Kidney epithelial cell (primary cell): ENCODE measurements around the gene ACOD1. TPM values are rescaled to one million over a fixed set of nuclear protein-coding genes. Genes with fewer than 3 reads are reported as not detected.

Experiments used
- DNase-seq: peaks from one replicate; pipeline ENCODE4 v3.0.0-alpha.2; 2010; ENCODE audit warnings: low read depth
- H3K27me3 ChIP-seq: 2 replicates; pipeline ENCODE4 v1.6.0; 2011; ENCODE audit warnings: low read length; ENCODE audit not compliant: control insufficient read depth, insufficient read depth
- H3K36me3 ChIP-seq: 2 replicates; pipeline ENCODE4 v1.5.1; 2011; ENCODE audit warnings: low read length; ENCODE audit not compliant: control insufficient read depth, insufficient read depth
- H3K4me3 ChIP-seq: 2 replicates; pipeline ENCODE4 v1.5.1; 2011; ENCODE audit warnings: low read depth, mild to moderate bottlenecking, control low read depth, low read length
- total RNA-seq: library from RNA; depleted of rRNA; stranded (reverse); fragments of >200 nt; gene quantifications from 2 replicates; pipeline ENCODE4 v1.2.3, GENCODE V29; 2015
- TF ChIP-seq, protein P1 (sequence below): IDR thresholded peaks from 2 replicates; pipeline ENCODE4 v1.5.1; 2011; ENCODE audit warnings: mild to moderate bottlenecking, moderate library complexity, low read length, control low read depth, inconsistent platforms; ENCODE audit not compliant: insufficient read depth, poor library complexity, severe bottlenecking

The ACOD1 gene
- total RNA-seq, 1 donor from 2014 or later, result not detected

DNA sequence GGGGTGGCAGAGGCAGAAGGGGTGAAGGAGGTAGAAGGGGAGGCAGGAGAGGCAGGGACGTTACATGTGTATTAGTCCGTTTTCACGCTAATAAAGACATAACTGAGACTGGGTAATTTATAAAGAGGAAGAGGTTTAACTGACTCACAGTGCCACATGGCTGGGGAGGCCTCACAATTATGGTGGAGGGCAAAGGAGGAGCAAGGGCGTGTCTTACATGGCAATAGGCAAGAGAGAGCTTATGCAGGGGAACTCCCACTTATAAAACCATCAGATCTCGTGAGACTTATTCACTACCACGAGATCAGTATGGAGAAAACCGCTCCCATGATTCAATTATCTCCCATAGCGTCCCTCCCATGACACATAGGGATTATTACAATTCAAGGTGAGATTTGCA lies 19.0 kb upstream of the ACOD1 start:
- Histone ChIP-seq H3K36me3 (no peaks in the 10 kb centered on the region), H3K4me3 (no peak overlapping the region), H3K27me3 (no peaks in the 10 kb centered on the region)
- DNase-seq, result no peak
- TF ChIP-seq, protein P1, sequence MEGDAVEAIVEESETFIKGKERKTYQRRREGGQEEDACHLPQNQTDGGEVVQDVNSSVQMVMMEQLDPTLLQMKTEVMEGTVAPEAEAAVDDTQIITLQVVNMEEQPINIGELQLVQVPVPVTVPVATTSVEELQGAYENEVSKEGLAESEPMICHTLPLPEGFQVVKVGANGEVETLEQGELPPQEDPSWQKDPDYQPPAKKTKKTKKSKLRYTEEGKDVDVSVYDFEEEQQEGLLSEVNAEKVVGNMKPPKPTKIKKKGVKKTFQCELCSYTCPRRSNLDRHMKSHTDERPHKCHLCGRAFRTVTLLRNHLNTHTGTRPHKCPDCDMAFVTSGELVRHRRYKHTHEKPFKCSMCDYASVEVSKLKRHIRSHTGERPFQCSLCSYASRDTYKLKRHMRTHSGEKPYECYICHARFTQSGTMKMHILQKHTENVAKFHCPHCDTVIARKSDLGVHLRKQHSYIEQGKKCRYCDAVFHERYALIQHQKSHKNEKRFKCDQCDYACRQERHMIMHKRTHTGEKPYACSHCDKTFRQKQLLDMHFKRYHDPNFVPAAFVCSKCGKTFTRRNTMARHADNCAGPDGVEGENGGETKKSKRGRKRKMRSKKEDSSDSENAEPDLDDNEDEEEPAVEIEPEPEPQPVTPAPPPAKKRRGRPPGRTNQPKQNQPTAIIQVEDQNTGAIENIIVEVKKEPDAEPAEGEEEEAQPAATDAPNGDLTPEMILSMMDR, result no peak

GRCh38 chr13:76929851-76930374 lies 18.4 kb upstream of the ACOD1 start:
- H3K4me3 ChIP-seq, result no peak overlapping the region
- H3K27me3 ChIP-seq, result no peaks in the 10 kb centered on the region
- no peak for DNase-seq
- no peaks in the 10 kb centered on the region for H3K36me3 ChIP-seq
- TF ChIP-seq, protein P1, result no peak

GRCh38 chr13:76932076-76932475 lies 16.2 kb upstream of the ACOD1 start:
- H3K36me3 ChIP-seq, result no peaks in the 10 kb centered on the region
- no peak overlapping the region for H3K4me3 ChIP-seq
- no peak for DNase-seq
- H3K27me3 ChIP-seq, result no peaks in the 10 kb centered on the region
- TF ChIP-seq, protein P1, result no peak

DNA sequence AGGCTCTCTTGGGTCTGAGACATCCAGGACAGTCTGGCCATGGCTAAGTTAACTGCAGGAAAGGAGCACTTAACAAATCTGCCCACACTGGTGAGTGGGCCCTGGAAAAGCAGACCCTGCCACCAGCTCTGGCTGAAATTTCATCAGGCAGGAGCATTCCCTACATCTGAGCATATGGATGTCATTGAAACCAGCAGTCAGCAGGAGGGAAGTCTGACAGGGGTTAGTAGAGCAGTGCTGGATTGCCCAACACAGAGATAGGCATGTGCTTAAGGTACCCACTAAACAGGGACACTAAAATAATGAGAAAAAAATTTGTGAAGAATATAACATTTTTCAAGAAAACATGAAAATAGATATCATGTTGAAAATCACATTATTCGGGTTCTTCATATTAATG lies 13.6 kb upstream of the ACOD1 start:
- no peak overlapping the region for H3K4me3 ChIP-seq
- no peaks in the 10 kb centered on the region for H3K36me3 ChIP-seq
- no peak for DNase-seq
- H3K27me3 ChIP-seq, result no peaks in the 10 kb centered on the region
- TF ChIP-seq, protein P1, result no peak

GRCh38 chr13:76936763-76937162 lies 11.5 kb upstream of the ACOD1 start:
- TF ChIP-seq, protein P1, result no peak
- no peak for DNase-seq
- H3K4me3 ChIP-seq, result no peak overlapping the region
- H3K36me3 ChIP-seq, result no peaks in the 10 kb centered on the region
- H3K27me3 ChIP-seq, result no peaks in the 10 kb centered on the region

GRCh38 chr13:76937281-76937820 lies 11.0 kb upstream of the ACOD1 start:
- TF ChIP-seq, protein P1, result no peak
- Histone ChIP-seq H3K4me3 (no peak overlapping the region), H3K36me3 (no peaks in the 10 kb centered on the region), H3K27me3 (no peaks in the 10 kb centered on the region)
- DNase-seq, result peak; percentile 56
